Dermis blood vessel endothelial cell (primary cell): Measurements from ENCODE around the gene MTG2. TPM values are rescaled to one million over a fixed set of nuclear protein-coding genes. Genes with fewer than 3 reads are reported as not detected.
"Not testable (repeated sequence)": the region's sequence is repeated elsewhere in the genome, so short reads cannot be mapped to it uniquely, and the experiment has no call there.

ENCODE experiments used
- DNase-seq: peaks from one replicate; pipeline ENCODE4 v3.0.0; 2010
- total RNA-seq: library from RNA; depleted of rRNA; stranded (reverse); fragments of >200 nt; gene quantifications from 2 replicates; pipeline ENCODE4 v1.2.3, GENCODE V29; 2014

MTG2 gene
- total RNA-seq, 1 donor from 2014 or later, result 26.7 TPM

DNA sequence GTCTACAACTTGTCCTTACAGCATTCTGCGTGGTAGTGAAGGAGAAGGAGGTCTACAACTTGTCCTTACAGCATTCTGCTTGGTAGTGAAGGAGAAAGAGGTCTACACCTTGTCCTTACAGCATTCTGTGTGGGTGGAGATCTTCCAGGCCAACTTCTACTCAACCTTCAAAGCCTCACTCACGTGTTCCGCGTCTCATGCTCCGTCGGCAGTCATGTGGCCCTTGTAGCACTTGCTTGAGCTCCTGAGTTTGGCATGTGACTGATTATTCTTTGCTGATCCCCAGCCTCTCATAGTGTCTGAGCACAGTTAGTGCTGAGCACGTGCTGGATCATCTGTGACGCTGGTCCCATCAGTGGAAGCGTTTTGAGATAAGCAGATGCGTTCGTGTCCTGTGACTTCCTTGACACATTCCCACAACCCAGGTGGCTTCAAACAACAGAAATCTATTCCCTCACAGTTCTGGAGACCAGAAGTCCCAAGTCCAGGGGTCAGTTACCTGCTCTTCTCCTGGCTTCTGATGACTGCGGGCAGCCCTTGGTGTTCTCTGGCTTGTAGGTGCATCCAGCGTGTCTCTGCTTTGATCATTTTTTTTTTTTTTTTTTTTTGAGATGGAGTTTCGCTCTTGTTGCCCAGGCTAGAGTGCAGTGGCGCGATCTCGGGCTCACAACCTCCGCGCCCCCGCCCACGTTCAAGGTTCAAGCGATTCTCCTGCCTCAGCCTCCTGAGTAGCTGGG is 36.6 kb upstream of the MTG2 start:
- no peak for DNase-seq

DNA sequence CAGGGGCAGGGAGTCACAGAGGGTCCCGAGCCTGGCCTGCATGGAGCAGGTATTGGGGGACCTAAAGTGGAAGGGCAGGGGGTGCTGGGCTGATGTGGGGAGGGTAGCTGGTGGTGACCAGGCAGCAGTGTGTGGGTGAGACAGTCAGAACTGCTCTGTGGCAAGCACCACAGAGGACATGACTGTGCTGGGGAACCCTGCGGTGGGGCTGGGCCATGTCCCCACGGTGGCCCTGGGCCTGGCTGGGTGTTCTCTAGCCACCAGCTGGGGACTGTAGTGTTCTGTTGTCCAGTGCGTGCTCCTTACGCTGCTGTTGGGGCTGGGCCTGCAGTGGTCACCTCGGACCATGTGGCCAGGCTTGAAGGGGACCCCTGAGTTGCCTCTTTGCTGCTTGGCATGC is 35.7 kb upstream of the MTG2 start:
- no peak for DNase-seq

DNA sequence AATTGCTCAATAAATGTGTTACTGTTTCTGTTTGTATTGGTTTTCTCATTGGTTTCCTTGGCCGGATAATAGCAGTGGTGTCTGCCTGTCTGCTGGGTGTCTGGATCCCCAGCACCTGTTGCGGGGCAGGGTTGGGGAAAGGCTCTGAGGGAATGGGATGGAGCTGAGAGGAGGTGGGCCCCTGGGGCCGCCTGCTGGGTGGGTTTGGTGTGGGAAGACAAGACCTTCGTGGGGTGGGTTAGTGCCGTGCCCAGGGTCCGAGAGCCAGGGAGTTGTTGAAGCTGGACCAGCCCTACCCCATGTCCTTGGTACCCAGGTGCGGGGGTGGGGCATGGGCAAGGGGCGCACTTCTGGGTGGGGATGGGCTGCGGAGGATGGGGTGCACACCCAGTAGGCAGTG is 35.3 kb upstream of the MTG2 start:
- DNase-seq, result no peak

DNA sequence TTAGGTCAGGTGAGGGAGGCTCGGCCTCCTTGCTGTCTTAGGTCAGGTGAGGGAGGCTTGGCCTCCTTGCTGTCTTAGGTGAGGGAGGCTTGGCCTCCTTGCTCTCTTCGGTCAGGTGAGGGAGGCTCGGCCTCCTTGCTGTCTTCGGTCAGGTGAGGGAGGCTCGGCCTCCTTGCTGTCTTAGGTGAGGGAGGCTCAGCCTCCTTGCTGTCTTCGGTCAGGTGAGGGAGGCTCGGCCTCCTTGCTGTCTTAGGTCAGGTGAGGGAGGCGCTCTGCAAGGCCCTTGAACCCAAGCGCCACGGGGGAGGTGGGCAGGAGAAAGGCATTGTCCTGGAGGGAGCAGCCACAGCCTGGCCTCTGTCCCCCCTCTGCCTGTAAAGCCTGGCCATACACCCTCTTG is 34.4 kb upstream of the MTG2 start:
- DNase-seq, result not testable (repeated sequence)

DNA sequence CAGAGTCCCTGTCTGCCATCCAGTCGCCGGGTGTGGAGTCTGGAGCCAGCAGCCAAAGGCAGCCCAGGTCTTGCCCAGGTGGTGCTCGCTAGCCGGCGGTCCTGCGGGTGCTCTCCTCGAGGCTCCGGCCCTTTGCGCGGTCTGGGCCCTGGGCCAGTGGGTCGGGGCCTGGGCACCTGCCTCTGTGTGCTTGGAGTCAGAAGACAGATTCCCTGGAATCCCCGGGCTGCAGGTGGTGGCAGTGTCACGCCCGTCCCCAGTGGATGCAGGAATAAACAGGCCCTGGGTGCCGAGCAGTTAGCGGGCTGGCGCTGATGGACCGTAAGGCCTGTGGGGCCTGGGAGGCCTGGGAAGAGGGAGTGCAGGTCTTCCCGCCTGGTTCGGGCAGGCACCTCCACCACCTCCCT is 33.9 kb upstream of the MTG2 start:
- DNase-seq, result no peak

DNA sequence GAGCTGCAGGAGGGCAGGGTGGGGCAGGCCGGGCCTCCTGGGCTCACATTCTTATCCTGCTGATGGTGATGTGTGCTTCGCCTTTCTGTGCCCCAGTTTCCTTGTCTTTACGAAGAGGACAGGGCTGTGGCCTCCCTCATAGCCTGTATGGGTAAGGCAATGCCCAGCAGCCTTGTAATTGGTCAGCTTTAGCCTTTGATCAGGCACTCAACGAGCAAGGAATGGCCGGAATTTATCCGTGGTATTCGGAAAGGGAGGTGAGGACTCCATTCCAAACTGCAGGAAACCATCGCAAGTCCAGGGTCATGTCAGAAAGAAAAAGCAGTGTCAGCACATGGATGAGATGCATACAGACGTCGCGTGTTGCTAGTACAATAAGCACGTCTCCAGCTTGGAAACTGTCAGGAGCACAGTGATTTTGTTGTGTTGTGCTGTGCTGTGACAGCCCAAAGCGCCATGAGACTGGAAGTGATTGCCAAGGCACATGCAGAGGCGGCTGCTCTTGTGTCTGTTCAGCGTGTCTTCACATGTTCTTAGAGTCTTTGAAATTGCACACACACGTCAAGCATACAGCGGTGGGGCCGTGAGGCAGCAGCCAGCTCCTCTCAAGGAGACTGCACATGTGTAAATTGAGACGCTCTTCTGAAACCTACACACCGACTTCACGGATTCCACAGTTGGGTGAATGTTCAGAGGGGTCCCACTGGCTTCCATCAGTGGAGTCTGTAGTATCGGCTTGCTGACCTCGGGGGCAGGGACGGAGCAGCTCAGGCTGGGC is 33.1 kb upstream of the MTG2 start:
- peak; percentile 21 for DNase-seq

DNA sequence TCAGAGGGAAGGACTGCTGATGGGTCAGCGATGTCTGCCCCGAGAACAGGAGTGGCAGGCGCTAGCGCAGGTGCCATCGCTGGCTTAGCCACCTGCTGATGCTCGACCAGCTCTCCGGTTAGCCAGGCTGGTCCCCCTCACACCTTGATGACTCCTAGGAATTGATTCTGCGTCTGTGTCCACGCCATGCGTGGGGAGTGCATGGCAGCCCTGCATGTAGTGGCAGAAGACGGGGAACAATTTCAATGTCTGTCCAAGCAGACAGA is 32.6 kb upstream of the MTG2 start:
- DNase-seq, result no peak

DNA sequence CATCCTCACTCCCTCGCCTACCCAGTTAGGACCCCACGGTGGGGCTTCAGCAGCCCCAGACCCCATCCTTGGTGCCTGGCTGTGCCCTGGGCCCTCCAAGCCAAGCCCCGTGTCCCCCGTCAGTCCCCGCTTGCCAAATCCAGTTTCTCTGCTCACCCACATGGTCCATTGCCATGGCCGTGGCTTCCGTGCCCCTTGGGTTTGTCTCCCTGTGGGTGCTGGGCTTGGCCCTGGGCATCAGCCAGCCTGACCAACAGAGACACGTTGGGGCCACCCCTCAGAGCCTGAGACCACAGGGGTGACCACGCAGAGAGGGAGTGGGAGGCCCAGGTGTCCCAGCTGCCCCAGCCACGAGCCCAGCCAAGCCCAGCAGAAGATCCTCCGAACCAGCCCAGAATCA is 31.6 kb upstream of the MTG2 start:
- no peak for DNase-seq

DNA sequence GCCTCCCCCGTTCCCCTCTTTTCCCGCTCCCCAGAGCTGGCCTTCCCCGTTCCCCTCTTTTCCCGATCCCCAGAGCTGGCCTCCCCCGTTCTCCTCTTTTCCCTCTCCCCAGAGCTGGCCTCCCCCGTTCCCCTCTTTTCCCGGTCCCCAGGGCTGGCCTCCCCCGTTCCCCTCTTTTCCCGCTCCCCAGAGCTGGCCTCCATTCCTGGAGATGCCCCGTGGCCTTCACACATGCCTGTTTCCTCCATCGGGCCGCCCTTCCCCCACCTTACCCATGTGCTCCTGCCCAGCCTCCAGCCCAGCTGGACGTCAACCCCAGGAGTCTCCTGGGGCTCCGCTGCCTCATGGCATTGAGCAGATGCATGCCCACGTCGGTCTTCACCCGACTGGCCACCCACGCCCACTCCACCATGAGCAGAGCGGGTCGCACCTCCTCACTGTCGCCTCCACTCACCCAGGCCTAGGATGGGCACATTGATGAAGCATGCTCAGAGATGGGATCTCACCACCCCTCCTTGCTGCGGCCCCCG is 30.9 kb upstream of the MTG2 start:
- no peak for DNase-seq

DNA sequence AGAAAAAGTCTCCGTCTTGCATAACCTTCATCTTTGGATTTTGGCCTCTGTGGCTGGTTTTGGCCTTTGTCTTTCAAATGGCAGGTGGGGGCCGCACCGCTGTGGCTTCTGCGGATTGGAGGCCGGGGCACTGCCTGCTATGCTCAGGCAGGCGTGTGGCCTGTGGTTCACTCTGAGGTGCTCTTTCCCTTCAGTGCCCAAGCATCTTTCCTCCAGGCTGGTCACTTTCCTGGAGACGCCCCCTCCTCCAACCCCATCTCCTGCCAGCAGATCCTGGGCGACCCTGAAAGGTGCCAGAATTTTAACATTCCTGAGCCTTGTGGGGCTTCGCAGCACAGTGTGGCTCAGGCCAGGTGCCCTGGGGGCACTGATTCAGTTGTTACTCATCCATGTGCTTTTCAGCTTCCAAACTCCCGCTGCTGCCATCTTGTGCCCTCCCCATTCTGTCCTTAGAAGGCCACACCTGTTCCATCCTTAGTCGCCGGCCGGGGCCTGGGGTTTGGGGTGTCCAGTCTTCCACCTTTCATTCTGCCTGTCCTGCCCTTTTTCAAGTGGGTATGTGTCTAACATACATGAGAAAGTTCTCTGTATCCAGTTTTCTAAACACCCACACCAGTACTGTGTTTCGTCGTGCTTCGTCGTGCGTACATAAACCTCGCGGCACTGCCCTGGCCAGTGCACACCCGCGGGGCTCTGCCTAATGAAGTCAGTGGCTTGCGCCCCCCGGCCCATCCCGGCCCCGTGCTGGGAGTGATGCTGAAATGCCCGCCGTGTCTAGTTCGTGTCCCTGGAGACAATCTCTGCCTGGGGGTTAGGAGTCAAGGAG is 27.2 kb upstream of the MTG2 start:
- no peak for DNase-seq

DNA sequence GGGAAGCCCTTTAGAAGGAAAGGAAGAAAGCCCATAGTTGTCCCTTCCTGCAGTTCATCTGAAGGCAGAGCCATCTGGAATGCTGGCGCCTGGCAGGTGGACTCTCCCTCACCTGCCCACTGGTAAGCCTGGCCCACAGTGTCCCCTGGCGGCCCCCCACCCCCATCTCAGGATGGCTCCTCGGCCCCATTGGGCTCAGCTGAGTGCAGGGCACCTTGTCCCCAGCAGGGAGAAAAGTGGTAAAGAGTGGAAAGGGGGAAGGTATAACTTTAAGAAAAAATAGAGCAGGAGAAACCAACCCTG is 26.6 kb upstream of the MTG2 start:
- DNase-seq, result no peak

DNA sequence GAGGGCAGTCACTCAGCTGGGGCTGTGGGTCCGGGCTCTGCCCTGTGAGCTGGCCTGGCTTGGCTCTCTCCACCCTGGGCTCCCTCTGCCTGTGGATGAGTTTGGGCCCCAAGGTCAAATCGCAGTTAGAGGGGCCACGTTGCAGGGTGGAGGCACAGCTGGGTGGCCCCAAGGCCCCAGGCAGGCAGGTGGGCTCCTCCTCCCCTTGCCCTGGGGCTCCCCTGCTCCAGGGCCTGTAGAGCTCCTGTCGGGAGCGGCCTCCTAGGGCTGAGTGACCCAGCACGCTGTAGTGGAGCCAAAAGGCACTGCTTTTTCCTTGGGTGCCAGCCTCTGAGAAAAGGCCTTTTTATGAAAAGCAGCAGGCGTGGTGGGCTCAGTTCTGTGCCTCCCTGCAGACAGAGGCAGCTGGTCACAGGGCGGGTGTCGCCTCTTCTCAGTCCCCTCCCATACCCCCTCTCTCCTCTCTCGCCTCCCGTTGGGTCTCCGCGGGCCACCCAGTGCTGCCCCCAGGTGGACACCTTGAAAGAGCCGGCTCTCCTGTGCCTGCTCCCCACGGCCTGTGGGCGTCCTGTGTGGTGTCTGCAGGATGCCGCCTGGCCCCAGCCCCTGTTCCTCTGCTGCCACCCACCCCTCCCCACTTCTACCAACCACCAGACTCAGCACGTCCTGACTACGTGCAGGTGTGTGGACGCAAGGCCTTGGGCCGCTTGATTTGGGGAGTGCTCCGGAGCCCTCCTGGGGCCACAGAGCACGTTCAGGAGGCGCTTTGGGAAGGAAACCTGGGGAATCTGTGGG is 26.0 kb upstream of the MTG2 start:
- DNase-seq, result peak; percentile 75

DNA sequence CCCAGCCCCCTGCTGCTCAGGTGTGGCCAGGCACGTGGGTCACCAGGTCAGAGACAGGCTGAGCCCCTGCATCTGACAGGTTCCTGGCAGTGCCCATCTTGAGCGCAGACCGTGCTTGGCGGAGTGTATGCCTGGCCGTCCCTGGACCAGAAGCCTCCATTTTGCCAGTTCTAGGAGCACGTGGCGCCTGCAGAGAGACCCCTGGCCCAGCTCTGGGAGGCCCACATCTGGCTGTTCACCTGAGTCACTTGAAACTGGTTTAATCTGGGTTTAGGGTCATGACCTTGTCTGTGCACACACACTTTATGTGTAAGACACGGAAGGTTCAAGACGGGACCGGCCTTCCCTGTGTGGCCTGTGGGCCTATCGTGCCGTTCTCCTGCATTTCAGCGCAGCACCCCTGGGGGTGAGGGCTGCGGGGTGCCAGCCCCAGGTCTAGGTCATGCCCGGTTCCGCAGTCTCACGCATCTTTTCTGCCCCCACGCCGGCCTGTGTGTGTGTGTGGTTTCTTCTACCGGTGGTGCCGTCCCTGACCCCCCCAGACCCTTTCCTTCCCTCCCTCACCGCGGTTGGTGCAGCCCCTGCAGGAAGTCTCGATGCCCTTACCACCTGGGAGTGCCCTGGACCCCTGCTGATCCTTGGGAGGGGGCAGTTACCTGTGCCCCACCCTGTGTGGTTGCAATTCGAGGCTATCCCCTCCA is 25.3 kb upstream of the MTG2 start:
- DNase-seq, result no peak

DNA sequence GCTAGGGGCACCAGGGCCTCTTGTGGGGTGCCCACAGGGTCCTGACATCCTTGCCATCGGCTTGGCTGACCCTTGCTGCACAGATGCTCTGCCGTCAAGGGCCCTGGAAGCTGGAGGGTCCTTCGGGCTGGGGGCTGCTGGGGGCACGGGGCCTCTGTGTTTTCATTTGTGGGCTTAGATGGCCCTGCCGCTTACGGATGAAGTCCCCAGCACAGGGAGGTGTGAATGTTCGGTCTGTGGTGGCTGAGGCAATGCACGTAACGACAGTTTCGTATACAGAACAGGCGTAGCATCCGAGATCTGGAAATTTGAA is 24.8 kb upstream of the MTG2 start:
- DNase-seq, result no peak

DNA sequence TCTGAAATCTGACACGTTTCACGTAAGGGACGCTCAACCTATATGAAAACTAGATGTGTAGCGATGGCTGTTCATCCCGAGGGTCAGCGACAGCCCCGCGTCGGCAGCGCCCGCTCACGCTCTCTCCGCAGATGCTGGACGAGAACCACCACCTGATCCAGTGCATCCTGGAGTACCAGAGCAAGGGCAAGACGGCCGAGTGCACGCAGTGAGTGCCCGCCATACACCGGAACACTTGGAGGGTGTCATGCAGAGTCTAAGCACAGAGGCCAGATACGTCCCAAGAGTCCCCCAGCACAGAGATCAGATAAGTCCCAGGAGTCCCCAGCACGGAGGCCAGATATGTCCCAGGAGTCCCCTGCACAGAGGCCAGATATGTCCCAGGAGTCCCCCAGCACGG is 24.3 kb upstream of the MTG2 start:
- no peak for DNase-seq

DNA sequence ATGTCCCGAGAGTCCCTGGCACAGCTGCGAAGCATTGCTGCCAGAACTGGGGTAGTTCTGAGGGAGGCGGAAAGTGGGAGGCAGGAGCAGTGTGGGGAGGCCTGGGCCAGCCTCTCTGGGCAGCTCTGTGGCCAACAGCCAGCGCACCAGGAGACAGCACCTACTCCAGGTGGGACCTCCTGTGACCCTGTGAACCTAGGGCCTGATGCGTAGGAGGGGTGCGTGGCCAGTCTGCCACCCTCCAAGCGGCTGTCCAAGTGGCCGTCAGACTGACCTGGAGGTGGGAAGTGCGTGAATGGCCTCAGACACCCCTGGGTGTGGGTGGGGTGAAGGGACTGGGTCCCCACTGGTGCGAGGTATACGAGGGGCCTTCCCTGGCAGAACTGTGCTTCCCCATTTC is 23.8 kb upstream of the MTG2 start:
- no peak for DNase-seq

DNA sequence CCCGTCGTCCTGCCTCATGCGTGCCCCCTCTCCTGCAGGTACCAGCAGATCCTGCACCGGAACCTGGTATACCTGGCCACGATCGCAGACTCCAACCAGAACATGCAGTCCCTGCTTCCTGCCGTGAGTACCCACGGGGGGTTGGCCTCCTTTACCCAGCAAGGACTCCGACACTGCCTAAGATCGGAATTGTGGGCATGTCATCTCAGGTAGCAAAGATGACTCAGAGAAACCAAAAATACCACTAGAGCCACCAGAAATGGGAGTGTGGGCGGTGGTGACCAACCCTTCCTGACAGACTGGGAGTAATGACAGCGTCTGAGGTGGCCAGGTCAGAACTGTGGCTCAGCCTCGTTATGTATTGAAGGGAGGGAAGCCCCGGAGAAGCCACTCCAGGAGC is 23.0 kb upstream of the MTG2 start:
- no peak for DNase-seq

DNA sequence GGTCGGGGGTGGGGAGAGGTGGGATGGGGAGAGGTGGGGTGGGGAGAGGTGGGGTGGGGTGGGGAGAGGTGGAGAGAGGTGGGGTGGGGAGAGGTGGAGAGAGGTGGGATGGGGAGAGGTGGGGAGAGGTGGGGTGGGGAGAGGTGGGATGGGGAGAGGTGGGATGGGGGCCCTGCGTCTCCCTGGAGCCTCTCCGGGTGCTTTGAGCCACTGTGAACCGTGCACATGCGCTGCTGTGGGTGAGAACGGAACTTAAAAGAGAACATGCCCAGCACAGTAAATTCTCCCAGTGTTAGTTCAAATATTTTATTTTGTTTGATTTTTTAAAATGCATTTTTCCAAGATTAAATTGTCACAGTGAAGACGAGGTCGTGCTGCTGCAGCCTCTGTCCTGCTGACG is 22.6 kb upstream of the MTG2 start:
- no peak for DNase-seq

DNA sequence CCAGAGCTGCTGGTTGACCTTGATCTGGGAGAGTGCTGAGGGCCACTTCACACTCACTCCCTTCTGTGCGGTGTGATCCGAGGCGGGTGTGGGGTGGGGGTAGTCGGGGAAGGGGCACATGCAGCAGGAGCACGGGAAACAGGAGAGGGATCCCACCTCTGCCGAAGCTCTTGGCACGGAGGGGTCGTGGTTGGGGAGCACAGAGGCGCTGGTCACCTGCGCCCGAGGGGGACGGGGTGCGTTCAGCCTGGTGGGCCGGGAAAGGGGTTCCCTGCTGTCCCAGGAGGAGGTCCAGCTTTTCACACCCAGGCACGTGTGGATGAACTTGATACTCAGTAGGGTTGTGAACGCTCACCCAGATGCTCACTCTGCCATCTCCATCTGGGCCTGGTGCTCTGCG is 22.0 kb upstream of the MTG2 start:
- DNase-seq, result no peak

DNA sequence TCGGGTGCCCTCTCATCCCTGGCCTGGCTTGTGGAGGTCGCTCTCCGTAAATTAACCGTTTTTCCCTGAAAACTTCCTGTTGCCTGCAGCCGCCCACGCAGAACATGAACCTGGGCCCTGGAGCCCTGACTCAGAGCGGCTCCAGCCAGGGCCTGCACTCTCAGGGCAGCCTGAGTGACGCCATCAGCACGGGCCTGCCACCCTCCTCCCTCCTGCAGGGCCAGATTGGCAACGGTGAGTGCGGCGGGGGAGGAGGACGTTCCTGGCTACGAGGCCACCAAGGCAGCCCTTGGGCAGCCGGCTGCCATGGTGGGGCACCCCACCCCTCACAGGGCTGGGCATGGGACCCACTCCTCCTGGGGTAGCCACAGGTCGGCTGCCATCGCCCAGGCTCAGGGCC is 21.5 kb upstream of the MTG2 start:
- DNase-seq, result peak; percentile 76

DNA sequence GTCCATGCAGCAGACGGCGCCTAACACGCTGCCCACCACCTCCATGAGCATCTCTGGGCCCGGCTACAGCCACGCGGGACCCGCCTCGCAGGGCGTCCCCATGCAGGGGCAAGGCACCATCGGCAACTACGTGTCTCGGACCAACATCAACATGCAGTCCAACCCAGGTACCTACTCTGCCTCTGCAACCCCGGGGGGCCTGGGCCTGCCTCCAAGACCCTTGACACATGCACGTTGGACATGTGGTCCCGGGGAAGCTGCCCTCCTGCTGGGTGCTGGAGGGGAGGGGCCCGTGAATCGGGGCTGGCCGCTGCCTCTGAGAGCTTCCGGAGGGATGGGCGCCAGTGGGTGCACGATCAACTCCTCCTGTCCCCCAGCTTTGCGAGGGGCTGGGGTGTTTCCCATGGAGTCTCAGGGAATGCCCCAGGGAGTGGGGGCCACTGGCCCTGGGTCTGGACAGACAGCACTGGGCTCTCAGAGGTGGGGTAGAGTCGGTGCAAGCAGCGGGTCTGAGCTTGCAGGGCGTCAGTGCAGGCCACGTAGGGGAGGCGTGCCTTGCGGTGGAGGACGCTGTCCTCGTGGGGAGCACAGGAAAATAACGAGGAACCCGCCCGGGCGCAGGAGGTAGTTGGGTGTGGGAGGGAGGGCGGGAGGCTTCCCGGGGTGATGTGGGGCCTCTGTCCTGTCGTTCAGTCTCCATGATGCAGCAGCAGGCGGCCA is 19.9 kb upstream of the MTG2 start:
- no peak for DNase-seq

DNA sequence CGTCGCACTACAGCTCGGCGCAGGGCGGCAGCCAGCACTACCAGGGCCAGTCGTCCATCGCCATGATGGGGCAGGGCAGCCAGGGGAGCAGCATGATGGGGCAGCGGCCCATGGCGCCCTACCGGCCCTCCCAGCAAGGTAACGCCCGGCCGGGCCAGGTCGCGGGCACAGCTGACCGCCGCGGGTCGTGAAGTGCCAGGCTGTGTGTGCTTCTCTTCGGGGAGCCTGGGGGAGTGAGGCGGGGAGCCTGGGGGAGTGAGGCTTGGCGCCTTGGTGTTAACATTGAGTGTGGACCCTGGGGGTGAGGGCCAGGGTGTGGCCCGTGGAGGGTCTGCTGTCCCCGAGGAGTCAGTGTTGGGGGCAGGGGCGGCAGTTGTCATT is 19.4 kb upstream of the MTG2 start:
- no peak for DNase-seq
